HL-60/S4 treated with phorbol 12-myristate 13-acetate at 8.2 ng/mL for 4 days and 3 days (cell line): ENCODE measurements around the gene CDKN2D.
"Not testable (repeated sequence)": the region's sequence is repeated elsewhere in the genome, so short reads cannot be mapped to it uniquely, and the experiment has no call there.

Experiments
- in situ Hi-C: fragments of 300-500 bp; cut with MboI; formaldehyde crosslinking; loops from 2 replicates; pipeline ENCODE4 v1.15.0; 2022; ENCODE audit warnings: low sequenced_read_pairs

The CDKN2D gene

DNA sequence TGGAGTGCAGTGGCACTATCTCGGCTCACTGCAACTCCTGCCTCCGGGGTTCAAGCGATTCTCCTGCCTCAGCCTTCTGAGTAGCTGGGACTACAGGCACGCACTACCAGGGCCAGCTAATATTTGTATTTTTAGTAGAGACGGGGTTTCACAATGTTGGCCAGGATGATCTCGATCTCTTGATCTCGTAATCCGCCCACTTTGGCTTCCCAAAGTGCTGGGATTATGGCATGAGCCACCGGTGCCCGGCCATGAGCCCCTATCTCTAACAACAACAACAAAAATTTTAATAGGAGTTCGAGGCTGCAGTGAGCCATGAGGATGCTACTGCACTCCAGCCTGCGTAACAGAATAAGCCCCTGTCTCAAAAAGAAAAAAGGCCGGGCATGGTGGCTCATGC, 13.3 kb upstream of the CDKN2D start:
- in situ Hi-C loops, result no loop called here

DNA sequence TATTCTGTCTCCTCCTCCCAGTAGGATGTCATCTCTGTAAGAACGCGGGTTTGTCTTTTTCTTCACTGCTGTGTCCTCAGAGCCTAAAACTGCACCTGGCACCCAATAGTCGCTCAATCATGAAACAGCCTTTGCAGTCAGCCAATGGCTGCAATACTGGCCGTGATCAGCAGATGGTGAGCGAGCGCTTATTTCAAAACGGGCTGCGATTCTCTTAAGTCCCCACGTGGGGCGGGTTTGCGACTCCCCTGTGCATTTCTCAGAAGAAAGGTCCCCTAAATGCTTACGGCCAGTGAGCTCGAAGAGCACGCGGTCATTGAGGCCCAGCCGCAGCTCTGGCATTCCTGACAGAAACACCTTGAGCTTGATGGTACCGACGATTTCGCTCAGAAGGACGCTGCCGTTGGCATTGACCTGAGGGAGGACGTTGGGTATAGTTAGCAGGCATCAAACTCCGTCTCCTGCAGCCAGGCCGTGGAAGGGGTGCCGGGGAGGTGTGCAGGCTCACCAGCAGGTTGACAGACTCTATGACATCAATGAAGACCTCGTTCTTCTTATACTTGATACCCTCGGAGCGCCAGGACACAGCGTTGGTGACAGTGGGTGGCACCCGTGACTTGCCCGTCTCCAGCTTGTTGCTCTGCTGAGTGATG, 12.3 kb upstream of the CDKN2D start:
- in situ Hi-C loops, result no loop called here

DNA sequence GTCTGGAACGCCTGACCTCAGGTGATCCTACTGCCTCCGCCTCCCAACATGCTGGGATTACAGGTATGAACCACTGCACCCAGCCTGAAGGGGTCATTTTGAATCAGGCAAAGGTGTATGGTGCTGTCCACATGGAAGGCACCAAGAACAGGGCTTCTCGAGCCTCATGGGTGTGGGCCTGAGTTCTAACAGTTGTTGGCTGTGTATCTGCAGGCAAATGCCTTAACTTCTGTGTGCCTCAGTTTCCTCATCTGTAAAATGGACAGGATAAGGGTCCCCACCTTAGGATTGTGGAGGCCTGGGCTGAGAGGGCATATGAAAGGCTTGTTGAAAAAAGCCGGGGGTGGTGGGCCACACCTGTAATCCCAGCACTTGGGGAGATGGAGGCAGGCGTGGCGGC, 9.2 kb upstream of the CDKN2D start:
- in situ Hi-C loops, result loop anchor here (5.0 kb wide), 1 partner anchor 64 kb away; no protein-coding TSS in a partner anchor

DNA sequence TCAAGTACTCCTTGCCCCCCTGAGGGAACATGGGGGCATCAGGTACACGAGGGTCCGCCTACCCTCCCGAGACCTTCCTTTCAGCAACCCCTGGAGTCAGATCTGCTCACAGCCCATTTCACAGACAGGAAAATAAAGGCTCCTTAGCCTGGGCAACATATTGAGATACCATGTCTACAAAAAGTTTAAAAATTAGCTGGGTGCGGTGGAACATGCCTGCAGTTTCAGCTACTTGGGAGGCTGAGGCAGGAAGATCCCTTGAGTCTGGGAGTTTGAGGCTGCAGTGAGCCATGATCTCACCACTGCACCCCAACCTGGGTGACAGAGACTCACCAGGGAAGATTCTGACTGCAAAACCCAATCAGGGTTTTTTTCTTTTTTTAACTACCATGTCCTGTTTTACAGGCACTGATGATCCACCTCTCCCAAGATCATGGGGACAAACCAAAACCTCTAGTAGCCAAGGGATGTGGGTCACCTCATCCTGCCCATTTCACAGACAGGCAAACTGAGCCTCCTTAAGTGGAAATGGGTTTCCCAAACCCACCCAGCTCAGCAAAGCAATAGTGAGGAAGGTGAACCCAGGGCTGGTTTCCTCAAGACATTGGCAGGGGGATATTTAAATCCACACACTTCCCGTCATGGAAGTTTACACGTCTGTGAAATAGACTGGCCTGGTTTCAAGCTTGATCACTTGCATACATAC, 6.4 kb upstream of the CDKN2D start:
- in situ Hi-C loops, result loop anchor here (5.0 kb wide), 1 partner anchor 67 kb away; no protein-coding TSS in a partner anchor

DNA sequence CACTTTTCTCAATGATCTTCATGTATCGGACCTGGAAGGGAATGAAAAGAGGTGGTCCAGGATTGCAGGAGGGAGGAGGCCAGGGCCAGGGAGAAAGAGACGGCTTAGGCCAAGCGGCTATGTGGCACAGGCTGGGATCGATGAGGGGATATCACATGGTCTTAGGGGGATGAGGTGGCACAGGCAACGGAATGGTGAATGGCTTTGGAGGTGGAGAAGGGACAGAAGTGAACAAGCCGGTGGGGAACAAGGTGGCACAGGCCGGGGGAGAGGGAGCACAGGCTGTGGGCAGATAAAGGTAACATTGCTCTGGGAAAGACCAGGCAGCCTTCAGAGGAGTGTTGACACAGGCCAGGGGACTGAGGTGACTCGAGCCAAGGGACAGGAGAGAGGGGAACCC, 5.7 kb upstream of the CDKN2D start:
- in situ Hi-C loops, result no loop called here

DNA sequence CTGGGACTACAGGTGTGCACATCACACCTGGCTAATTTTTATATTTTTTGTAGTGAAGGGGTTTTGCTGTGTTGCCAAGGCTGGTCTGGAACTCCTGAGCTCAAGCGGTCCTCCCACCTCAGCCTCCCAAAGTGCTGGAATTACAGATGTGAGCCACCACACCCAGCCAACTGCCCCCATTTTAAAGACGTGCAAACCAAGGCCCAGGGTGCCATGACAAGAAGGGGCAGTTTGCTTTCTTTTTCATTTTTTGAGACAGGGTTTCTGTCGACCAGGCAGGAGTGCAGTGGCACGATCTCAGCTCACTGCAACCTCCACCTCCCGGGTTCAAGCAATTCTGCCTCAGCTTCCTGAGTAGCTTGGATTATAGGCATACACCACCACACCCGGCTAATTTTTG, 5.0 kb upstream of the CDKN2D start:
- in situ Hi-C loops, result not testable (repeated sequence)

DNA sequence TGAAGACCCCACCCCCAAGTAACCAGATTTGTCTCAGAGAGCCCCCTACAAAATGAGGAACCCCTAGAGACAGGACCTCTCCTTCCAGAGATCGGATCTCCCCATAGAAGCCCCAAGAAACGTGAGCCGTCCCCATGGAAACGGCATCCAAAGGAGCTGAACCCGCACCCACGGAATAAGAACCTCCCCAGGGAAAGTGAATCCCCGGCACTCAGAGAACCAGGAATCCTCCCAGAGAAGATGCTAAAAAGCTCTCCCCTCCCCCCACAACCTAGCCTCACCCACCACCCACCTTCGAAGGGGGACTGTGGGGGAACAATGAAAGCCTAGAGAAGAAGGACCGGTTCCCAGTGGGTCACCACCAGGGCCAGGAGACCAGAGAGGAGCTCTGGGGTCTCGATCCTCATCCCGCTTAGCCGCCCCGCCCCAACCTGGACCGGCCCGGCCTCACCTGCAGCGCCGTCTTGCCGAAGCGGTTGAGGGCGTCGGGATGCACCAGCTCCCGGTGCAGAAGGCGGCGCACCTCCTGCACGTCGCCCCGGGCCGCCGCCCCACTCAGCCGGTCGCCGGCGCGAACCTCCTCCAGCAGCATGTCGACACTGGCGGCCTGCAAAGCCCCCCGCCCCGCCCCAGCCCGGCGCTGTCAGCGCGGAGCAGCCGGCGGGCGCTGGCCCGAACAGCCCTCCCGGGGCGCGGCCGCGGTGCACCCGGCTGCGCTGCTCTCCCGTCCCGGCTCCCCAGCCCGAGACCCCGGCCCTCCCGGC, 535 bp downstream of the CDKN2D start:
- in situ Hi-C loops, result no loop called here

DNA sequence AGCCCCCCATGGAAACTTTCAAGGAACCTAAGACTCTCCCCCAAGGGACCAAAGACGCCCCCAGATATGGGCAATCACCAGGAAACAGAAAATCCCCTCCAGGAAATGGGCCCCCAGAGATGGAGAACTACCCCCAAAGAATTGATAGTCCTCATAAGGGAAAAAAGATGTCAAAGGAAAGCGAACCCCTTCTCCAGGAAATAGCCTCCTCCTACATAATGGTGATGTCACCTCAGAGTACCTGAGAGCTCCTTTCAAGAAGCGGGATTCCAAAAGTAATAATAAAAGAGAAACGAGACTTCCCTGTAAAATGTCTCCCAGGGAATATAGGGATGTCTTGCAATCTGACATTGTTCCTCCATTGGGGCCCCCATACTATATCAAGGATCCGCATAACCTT, 1.1 kb downstream of the CDKN2D start:
- in situ Hi-C loops, result no loop called here

DNA sequence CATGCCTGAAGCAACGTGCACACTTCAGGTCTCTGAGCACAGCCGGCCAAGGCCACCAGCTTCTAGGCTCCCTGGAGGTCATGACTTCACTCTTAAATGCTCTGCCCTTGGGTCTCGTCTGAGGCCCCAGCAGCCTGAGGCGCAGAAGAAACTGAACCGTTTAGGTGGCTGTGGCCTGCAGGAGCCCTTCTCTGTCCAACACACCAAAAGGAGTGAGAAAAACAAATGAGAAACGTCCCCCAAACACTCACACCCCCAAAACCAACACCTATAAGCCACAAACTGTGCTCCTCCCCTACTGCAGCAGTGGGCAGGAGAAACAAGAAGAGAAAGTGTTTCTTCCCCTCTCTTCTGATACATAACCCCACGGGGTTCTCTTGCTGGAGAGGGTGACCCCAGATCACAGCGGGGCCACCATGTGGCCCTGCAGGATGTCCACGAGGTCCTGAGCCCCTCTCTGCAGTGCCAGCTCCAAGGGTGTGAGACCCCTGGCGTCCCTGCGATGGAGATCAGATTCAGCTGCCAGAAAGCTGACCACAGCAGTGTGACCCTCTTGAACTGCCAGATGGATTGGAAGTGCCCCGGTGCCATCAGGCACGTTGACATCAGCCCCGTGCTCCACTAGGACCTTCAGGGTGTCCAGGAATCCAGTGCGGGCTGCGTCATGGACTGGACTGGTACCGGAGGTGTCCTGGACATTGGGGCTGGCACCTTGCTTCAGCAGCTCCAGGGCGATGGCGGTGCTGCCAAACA, 1.9 kb downstream of the CDKN2D start:
- in situ Hi-C loops, result no loop called here

DNA sequence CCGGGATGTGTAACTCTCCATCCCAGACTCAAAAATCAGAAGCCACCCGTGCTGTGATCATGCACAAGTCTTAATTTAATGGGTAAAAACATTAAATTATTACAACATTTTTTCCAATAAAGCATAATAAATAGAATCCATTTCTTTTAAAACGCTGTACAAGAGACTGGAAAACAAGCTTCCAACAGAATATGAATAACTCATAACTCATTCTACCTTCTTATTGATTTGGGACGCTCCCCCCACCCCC, 2.4 kb downstream of the CDKN2D start:
- in situ Hi-C loops, result no loop called here

DNA sequence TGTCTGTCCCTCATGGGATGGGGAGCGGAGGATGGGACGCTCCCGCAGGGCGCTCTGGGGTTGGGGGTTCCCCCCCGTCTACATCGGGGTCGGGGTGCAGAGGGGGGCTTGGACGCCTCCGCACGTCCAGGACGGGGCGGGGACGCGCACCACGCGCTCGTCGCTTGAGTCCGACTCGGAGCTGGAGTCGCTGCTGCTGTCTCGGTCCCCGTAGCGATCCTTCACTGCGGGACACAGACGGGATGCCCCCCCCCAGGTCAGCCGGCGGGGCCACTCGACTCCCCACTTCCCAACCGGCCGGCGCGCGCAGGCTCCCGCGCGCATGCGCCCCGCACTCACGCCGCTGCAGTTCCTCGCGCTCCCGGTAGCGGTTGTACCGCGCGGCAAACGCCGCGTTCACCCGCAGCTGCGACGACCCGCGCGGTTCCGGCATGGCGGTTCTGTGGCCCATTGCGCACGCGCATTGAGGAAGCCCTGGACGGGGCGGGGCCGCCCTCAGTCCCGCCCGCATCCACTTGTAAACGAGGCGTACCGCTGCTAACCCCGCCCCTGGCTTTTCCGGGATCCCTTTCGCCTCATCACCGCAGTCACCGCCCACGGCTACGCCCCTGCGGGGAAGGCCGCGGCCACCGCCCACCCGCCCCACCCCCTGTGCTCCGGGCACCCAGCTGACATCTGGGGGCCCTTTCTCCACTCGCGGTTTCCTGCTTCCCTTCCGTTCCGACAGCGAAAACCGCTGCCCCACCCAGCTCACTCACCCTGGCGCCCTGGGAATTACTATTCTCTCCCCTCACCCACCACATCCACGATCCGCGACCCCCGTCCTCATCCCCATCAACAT, 3.0 kb downstream of the CDKN2D start, which contains the start of gene KRI1:
Gene KRI1 (minus strand): TSS at position 444 of the 841 bp plus-strand sequence. CDS start 11 bp downstream, at position 433.
- in situ Hi-C loops, result no loop called here

DNA sequence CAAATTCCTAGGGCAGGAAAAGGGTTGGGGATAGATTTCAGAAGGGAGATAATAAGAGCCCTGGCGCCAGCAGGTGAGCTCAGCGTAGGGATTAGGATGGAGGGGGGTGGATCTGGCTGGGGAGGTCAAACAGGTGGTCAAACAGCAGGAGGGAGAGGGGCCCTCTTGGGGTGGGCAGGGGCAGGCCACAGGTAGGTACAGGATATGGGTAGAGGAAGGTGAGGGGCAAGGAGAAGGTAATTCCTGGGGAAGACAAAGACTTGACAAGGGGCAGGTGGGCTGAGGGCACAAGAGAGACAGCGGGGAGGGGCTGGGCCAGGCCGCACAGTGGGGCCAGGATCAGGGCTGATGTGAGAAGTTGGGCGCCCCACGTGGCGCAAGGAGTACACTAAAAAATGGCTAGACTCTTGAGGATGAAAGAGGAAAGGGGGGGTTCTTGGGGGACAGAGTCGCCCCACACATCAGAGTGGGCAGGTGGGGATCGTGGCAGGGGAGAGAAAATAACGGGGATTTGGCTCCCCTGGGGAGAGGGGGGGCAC, 3.7 kb downstream of the CDKN2D start:
- in situ Hi-C loops, result no loop called here

DNA sequence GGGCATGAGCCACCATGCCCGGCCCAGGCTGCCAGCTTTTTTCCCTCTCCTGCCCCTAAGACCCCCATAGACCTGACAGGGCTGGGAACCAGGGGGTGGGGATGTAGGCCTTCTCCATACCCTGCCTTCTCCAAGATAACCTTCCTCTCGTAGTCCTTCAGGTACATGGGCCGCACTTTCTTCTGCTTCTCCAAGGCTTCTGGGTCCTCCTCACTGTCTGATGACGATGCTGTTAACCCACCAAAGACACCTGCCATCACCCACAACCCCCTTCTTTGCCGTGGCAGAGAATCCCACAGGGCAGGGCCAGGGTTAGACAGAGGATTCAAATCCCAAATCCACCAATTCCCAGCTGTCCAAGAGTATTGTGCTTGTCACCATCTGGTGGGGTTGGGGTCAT, 6.2 kb downstream of the CDKN2D start:
- in situ Hi-C loops, result no loop called here

DNA sequence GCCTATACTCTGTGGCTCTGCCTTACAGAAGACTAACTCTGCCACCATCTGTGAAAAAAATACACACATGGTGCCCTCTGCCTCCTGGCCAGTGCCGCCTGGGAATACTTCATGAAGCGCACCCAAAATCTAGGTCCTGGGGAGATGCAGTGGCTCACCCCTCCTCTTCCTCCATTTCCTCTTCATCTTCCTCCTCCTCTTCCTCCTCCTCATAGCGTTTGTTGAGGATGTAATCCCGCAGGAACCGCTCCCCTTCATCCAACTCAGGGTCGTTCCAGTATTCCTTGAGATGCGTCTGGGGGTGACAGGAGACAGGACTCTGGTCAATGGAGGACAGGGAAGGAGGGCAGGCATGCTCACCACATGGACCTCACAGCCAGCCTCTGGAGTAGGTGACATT, 8.6 kb downstream of the CDKN2D start:
- in situ Hi-C loops, result no loop called here

DNA sequence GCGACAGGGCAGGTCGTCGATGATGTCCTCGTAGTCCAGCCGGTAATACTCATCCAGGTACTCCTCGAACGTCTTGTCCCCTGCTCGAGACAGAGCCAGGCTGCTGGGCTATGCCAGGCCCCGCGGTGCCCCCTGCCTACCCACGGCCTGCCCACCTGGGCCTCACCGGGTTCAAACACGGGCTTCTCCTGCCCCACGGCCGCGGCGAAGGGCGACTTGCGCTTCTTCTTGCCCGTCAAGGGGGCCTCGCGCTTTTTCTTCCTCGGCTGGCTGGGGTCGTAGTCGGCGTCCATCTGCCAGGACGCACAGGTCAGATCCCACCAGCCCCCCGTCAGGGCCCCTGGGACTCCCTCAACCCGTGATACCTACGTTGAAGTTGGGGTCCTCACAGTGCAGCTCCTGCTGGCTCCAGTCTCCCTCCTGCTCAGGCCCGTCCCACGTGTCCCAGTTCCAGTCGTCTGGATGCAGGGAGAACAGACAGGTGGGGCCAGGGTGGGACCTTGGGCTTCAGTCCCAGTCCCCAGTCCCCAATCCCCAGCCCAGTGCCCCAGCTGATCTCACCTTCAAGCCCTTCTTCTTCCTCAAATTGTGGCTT, 11.1 kb downstream of the CDKN2D start:
- in situ Hi-C loops, result no loop called here

DNA sequence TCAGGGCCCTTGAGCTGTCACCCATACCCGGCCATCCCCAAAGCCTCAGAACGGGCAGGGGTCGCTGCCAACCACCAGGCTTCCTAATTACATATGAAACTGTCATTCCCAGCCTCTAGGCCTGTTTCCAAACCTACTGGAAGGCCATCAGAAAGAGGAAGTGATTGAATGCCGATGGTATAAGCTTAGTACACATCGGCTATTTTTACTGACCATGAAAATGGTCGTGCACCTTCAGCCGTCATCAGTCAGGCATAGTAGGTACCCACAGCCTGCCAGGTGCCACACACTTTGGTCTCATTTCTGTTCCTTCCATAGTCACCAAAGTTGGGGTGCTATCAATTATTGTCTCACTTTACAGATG, 13.2 kb downstream of the CDKN2D start:
- in situ Hi-C loops, result no loop called here

DNA sequence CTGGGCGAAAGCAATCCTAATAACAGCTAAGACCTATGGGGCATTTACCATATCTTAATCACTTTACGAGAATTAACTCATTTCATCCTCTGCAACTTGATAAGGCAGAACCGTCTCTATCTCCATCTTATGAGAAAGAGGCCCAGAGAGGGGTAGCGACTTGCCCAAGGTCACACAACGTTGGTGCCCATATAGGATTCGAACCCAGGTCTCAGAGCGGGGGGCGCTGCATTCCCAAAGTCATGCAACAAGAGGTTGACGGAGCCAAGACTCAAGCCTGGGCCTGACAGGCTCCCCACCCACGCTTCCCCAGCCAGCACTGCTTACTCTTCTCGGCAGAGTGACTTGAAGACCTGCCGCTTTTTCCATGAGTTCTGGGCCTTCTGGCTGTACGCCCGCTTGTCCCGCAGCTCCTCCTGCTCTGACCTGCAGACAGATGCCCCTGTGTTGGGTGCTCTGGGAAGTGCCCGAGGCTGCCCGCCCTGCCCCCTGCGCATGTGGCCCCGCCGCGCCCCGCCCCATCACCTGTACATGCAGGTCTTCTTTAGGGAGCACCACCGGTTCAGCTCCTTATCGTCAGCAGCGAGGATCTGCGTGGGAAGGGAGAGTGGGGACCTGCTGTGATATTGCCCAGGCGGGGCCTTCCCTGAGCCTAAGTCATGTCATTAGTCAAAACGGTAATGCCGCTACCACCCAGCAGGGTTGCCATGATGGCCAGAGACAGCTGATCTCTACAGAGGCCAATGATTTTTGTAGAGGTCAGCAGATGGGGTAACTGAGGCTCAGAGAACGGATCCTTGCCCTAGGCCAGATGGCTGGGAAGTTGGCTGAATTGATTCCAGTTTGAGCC, 13.8 kb downstream of the CDKN2D start:
- in situ Hi-C loops, result no loop called here

DNA sequence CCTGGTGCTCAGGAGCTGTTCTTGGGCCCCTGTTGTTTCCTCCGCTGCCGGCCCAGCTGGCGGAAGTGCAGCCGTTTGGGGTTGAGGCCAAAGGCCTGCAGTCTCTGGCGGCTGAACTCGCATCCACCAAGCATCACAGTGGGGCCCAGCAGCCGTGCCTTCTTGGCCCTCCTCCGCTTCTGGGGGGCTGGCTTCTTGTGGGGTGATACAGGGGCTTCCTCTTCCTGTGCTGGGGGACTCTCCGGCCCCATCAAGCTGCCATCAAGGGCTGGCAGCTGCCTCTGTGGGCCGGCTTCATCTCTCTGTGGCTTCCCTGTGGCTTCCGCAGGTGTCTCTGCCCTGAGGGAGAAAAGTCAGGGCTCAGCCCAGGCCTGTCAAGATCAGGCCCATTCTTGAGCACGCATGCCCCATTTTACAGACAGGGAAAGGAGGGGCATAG, 14.8 kb downstream of the CDKN2D start:
- in situ Hi-C loops, result no loop called here

DNA sequence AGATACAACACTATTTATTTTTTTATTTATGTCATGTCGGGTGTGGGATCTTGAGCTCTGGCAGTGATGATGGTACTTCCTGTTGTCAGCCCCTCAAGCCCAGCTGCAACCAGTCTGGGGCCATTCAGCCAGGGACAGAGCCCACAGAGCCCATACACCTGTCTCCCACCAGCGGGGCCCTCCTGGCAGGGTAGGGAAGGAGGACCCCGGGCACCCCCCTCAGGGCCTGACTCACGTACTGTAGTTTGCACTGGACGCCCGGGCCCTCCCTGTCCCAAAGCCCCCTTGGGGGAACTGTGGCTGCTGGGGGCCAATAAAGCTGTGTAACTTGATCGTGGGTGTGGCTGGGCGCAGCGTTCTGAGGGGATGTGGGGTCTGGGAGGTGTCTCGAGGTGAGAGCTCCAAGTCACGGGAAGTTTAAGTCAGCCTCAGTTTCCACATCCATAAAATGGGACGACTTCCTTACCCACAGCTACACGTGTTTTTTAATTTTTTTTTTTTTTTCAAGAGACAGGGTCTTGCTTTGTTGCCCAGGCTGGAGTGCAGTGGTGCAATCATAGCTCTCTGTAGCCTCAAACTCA, 15.6 kb downstream of the CDKN2D start:
- in situ Hi-C loops, result no loop called here
